HG03521 (cell line): ENCODE data around the gene SPRED3.
"Not testable (repeated sequence)": the region's sequence is repeated elsewhere in the genome, so short reads cannot be mapped to it uniquely, and the experiment has no call there.

Experiments
- ATAC-seq: cut with Tn5 transposase; IDR thresholded peaks from one replicate; pipeline ENCODE4 v1.9.1; 2021; ENCODE audit warnings: mild to moderate bottlenecking, moderate library complexity; ENCODE audit not compliant: unreplicated experiment

SPRED3 gene

GRCh38 chr19:38389101-38389925, 816 bp downstream of the SPRED3 start:
- no peak for ATAC-seq

GRCh38 chr19:38389957-38390924, 1.7 kb downstream of the SPRED3 start:
- ATAC-seq: no peak

DNA sequence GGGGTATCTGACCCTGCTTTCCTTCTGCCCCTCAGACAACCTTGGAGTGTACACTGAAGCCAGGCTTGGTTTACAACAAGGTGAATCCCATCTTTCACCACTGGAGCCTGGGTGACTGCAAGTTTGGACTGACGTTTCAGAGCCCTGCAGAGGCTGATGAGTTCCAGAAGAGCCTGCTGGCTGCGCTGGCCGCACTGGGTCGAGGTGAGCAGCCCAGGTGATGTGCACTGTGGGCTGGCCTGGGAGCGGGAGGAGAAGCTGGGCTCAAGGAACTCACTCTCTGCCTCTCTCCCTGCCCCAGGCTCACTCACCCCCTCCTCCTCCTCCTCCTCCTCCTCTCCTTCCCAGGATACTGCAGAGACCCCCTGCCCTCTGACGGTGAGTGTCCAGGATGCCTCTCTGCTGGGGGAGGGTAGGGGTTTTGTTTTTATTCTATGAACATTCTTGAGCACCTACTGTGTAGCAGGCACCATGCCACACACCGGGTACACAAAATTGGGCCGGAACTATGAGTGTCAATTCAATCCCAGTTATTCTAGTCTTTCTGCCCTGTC, 3.5 kb downstream of the SPRED3 start:
- ATAC-seq: no peak

DNA sequence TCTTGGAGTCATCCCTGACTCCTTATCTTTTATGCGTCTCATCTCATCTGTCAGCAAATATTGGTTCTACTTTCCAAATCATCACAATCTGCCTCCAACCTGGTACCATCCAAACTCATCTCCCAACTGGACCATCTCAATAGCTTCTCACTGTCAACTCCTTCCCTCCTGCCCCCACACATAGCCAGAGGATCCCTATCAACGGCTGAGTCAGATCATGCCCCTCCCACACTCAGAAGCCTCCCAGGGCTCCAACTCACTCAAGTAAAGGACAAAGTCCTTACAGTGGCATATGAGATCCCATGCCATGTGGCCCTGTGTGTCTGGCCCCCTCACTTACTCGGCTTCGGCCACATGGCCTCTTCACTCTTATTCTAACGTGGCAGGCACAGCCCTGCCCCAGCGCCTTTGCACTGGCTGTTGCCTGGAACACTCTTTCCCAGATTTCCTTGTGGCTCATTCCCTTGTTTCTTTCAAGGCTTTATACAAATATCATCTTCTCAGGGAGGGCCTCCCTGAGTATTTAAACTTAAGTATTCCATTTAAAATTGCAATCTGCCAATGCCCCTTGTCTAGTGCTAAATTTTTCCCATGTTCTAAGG, 4.3 kb downstream of the SPRED3 start:
- ATAC-seq: no peak

GRCh38 chr19:38394488-38394887, 6.0 kb downstream of the SPRED3 start:
- ATAC-seq: no peak

DNA sequence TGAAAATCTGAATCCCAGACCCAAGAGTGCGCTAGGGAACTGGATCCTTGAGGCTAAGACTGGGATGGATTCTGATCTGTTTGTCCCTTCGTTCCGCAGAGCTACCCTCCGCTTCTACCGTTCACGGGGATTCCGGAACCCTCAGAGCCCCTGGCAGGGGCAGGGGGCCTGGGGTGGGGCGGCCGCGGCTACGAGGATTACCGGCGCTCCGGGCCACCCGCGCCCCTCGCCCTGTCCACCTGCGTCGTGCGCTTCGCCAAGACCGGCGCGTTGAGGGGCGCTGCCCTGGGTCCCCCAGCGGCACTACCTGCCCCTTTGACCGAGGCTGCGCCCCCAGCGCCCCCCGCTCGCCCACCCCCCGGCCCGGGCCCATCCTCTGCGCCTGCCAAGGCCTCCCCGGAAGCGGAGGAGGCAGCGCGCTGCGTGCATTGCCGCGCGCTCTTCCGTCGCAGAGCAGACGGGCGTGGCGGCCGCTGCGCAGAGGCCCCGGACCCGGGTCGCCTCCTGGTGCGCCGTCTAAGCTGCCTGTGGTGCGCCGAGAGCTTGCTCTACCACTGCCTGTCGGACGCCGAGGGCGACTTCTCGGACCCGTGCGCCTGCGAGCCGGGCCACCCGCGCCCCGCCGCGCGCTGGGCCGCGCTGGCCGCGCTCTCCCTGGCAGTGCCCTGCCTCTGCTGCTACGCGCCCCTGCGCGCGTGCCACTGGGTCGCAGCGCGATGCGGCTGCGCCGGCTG, 7.1 kb downstream of the SPRED3 start:
- ATAC-seq: no peak

DNA sequence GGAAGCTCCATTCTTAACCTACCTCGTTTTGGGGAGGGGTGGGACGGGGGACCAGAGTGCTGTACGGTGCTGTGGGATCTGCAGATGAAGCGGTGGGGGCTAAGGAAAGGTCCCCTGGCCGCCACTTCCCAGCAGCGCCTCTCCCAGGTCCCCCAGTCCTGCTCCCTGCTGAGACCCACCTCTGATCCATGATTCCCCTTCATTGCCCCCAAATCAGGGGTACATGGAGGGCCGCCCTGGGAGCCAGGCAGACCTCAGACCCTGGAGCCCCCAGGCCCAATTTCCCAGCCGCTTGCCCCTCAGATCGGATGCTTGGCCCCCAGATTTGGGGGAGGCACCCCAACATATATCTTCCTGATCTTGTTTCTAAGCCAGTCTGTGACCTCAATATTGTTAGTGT, 10.6 kb downstream of the SPRED3 start:
- ATAC-seq: no peak

GRCh38 chr19:38399537-38399936, 11.0 kb downstream of the SPRED3 start:
- ATAC-seq: no peak

DNA sequence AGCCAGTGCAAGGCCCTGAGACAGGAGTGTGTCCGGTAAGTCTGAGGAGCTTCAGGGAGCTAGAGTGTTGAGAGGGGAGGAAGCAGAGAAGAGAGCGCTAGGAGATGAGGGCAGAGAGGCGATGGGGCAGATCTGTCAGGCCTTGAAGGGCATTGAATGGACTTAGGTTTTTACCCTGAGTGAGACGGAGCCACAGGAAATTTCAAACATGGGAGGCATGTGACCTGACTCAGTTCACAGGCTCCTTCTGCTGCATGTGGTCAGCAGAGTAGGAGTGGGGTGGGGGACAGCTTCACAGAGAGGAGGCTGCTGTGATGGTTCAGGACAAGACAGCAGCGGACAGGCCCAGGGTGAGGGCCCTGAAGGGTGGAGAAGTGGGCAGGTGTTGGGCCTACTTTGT, 11.9 kb downstream of the SPRED3 start:
- no peak for ATAC-seq

- ATAC-seq: no peak
These were observed 12.7 kb downstream of the SPRED3 start for GRCh38 chr19:38401148-38401547.

GRCh38 chr19:38402623-38402966, 14.1 kb downstream of the SPRED3 start:
- ATAC-seq: peak; percentile 1

DNA sequence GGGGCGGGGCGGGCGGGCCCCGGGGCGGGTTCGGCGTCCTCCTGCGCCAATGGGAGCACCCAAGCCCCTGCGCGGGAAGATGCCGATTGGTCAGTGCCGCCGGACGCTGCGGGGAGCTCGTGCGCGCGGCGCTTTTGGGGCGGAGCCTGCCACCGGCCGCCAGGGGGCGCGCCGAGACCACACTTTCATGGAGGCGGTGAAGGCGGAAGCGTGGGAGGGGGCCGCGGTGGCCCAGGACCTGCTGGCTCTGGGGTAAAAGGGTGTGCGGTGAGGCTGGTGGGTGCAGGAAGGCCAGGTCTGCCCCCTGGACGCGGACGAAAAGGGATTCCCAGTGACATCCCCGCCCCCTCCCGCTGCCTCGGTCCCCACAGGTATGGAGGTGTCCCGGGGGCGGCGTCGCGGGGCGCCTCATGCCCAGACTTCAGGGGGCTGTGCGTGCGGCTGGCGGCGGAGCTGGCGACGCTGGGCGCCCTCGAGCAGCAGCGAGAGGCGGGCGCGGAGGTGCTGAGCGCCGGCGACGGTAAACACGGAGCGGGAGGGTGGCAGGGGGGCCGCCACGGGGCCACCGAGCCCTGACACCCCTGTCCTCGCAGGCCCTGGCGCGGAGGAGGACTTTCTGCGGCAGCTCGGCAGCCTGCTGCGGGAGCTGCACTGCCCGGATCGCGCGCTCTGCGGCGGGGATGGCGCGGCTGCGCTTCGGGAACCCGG, 14.6 kb downstream of the SPRED3 start, which contains the start of gene FAM98C:
Gene FAM98C (plus strand): TSS at position 127 of the 708 bp plus-strand sequence. CDS start 61 bp downstream, at position 188.
- peak; percentile 93 for ATAC-seq

- no peak for ATAC-seq
These were observed 16.4 kb downstream of the SPRED3 start for GRCh38 chr19:38404858-38405257.

DNA sequence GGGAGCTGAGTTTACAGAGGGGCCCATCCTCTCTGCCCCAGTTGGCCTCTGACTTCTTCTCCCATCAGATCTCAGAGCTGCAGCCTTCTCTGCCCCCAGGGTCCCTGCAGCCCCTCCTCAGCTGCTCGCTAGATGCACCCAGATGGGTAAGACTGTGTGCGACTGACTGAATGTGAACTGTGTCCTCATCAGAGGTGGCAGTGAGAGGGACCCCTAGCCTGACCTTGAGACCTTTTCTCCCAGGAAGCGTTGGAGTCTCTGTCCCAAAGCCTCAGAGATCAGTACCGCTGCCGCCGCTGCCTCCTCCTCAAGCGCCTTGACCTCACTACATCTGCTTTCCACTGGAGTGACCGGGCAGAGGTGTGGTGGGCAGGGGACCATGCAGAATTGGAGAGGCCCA, 16.8 kb downstream of the SPRED3 start:
- ATAC-seq: no peak

DNA sequence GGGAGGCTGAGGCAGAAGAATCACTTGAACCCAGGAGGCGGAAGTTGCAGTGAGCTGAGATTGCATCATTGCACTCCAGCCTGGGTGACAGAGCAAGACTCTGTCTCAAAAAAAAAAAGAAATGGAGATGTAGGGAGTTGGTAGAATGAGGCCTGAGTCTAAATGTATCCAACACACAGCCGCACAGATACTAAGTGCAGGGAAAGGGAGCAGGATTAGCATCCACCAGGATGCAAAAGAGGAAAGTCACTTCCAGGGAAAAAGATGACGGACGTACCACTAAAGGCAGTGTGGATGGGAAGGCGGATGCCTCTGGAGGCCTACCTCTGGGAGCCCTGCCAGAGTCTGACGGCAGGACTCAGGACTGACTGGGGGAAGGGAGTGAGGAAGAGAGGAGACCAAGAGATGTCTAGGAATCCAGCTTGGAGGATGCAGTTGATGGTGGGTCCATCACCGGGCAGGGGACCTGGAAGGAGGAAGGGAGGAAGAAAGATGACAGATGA, 21.2 kb downstream of the SPRED3 start:
- no peak for ATAC-seq

DNA sequence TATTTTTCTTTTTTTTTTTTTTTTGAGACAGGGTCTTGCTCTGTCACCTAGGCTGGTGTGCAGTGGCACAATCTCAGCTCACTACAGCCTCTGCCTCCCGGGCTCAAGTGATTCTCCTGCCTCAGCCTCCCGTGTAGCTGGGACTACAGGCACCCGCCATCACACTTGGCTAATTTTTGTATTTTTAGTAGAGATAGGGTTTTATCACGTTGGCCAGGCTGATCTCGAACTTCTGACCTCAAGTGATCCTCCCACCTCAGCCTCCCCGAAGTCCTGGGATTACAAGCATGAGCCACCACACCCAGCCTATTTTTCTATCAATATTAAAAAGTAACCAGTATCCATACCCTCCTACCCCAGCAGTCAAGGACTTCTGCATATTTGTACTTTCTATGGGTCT, 21.9 kb downstream of the SPRED3 start:
- not testable (repeated sequence) for ATAC-seq

DNA sequence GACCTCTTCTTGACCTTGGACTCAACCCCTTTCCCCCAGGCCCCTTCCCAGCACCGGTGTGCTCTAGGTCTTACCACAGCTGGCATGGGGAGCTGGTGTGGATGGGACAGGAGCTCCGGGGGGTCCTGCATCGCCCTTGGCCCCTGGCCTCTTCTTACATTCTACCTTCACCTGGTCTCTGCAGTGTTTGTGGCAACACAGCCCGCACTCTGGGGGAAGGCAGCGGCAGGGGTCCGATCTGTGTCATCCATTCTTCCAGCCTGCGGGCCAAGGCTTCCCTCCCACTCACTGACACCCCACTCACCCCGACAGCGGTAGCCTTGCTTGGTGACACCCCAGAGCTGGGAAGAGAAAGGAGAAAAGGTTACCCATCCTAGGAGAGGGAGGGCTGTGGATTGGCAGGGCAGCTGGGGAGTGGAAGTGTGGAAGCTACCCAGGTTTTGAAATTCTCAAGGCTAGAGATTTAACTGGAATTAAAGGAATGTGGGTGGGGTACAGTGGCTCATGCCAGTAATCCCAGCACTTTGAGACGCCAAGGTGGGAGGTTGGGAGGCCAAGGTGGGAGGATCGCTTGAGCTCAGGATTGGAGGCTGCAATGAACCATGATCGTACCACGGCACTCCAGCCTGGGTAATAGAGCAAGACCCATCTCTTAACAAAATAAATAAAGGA, 22.7 kb downstream of the SPRED3 start:
- no peak for ATAC-seq

- not testable (repeated sequence) for ATAC-seq
These were observed 23.4 kb downstream of the SPRED3 start for GRCh38 chr19:38411898-38412297.

DNA sequence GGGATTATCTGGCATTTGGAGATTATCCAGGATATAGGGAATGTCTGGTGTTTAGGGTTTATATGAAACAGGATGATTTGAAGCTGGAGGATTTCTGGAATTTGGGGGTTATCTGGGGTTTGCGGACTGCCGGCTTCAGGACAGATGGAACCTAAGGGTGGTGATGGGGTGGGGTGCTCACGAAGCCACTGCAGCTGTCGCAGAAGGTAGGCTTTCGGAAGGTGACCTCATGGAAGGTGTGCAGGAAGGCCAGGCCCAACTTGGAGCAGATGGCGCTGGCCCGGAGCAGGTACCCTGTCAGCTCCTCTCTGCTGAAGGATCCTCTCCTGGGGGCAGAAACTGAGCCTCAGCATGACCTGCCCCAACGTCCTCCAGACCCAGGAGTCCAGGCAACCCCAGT, 24.0 kb downstream of the SPRED3 start:
- no peak for ATAC-seq
